Neural progenitor cell (in vitro differentiated cells): ENCODE results near the gene RNF213. TPM values are rescaled to one million over a fixed set of nuclear protein-coding genes. Genes with fewer than 3 reads are reported as not detected.

Experiments
- DNase-seq: peaks from one replicate; pipeline ENCODE4 v3.0.0-alpha.2; 2016; ENCODE audit warnings: low spot score
- H2AFZ ChIP-seq: fragments of 200-600 bp; sonication (generic); replicated peaks from 2 replicates; pipeline ENCODE4 v1.6.1; 2016; ENCODE audit warnings: antibody characterized with exemption
- H3F3A ChIP-seq: fragments of 200-600 bp; sonication (generic); 2 replicates; pipeline ENCODE4 v1.6.1; 2016; ENCODE audit warnings: antibody characterized with exemption, low read depth
- H3K27ac ChIP-seq: fragments of 200-600 bp; sonication (generic); 2 replicates; pipeline ENCODE4 v1.5.1; 2016; ENCODE audit warnings: mild to moderate bottlenecking
- H3K27me3 ChIP-seq: fragments of 200-600 bp; sonication (generic); 2 replicates; pipeline ENCODE4 v1.6.1; 2016; ENCODE audit warnings: mild to moderate bottlenecking, moderate library complexity
- H3K36me3 ChIP-seq: fragments of 200-600 bp; sonication (generic); 2 replicates; pipeline ENCODE4 v1.5.1; 2016
- H3K4me1 ChIP-seq: fragments of 200-600 bp; sonication (generic); 2 replicates; pipeline ENCODE4 v1.6.1; 2016; ENCODE audit warnings: mixed run types
- H3K4me2 ChIP-seq: fragments of 200-600 bp; sonication (generic); 2 replicates; pipeline ENCODE4 v1.6.1; 2016
- H3K4me3 ChIP-seq: fragments of 200-600 bp; sonication (generic); 2 replicates; pipeline ENCODE4 v1.5.1; 2016
- H3K79me2 ChIP-seq: fragments of 200-600 bp; sonication (generic); 2 replicates; pipeline ENCODE4 v1.6.1; 2016; ENCODE audit warnings: low read depth
- H3K9ac ChIP-seq: fragments of 200-600 bp; sonication (generic); 2 replicates; pipeline ENCODE4 v1.6.1; 2016
- H3K9me3 ChIP-seq: fragments of 200-600 bp; sonication (generic); 2 replicates; pipeline ENCODE4 v1.5.1; 2016; ENCODE audit warnings: low read depth
- H4K20me1 ChIP-seq: fragments of 200-600 bp; sonication (generic); 2 replicates; pipeline ENCODE4 v1.6.1; 2016; ENCODE audit warnings: low read depth
- H3K27ac Mint-ChIP-seq: 3 replicates; pipeline ENCODE4 v1.8.0; 2021; ENCODE audit warnings: mixed read lengths
- H3K27me3 Mint-ChIP-seq: 2 replicates; pipeline ENCODE4 v1.8.0; 2022; ENCODE audit warnings: low read depth, mild to moderate bottlenecking, inconsistent platforms, moderate library complexity, mixed read lengths; ENCODE audit not compliant: insufficient read depth
- H3K36me3 Mint-ChIP-seq: 3 replicates; pipeline ENCODE4 v1.8.0; 2021; ENCODE audit warnings: mixed read lengths
- H3K4me1 Mint-ChIP-seq: 3 replicates; pipeline ENCODE4 v1.8.0; 2021; ENCODE audit warnings: mixed read lengths
- H3K4me3 Mint-ChIP-seq: 3 replicates; pipeline ENCODE4 v1.8.0; 2021; ENCODE audit warnings: mild to moderate bottlenecking, moderate library complexity, mixed read lengths
- H3K9me3 Mint-ChIP-seq: 3 replicates; pipeline ENCODE4 v1.8.0; 2020; ENCODE audit warnings: mixed read lengths
- CTCF ChIP-seq: fragments of 200-600 bp; sonication (generic); IDR thresholded peaks from 2 replicates; pipeline ENCODE4 v1.5.1; 2017; ENCODE audit warnings: antibody characterized with exemption, mild to moderate bottlenecking
- EZH2 ChIP-seq: fragments of 200-600 bp; sonication (generic); IDR thresholded peaks from 2 replicates; pipeline ENCODE4 v1.6.1; 2017; ENCODE audit warnings: antibody characterized with exemption, mild to moderate bottlenecking, moderate library complexity
- EZH2phosphoT487 ChIP-seq: fragments of 200-600 bp; sonication (generic); IDR thresholded peaks from 2 replicates; pipeline ENCODE4 v1.6.1; 2017; ENCODE audit warnings: antibody characterized with exemption
- total RNA-seq: library from RNA; depleted of rRNA; stranded (reverse); fragments of >200 nt; gene quantifications from 2 replicates; pipeline ENCODE4 v1.2.3, GENCODE V29; 2015; ENCODE audit warnings: low replicate concordance

Gene RNF213
- total RNA-seq, 1 donor from 2014 or later, result 19.8 TPM

- no peak for TF ChIP-seq EZH2
- no peak for TF ChIP-seq EZH2phosphoT487
- TF ChIP-seq CTCF, result no peak
- H3F3A ChIP-seq, result no peaks in the 10 kb centered on the region
- H3K4me3 ChIP-seq, result no peak overlapping the region
- Mint-ChIP-seq H3K36me3 (peaks cover 48% of the 10 kb centered on the region), H3K27me3 (peaks cover 3% of the 10 kb centered on the region), H3K9me3 (peaks cover 9% of the 10 kb centered on the region), H3K4me1 (no peaks in the 10 kb centered on the region), H3K4me3 (no peak overlapping the region), H3K27ac (no peak overlapping the region)
- no peak overlapping the region for H3K27ac ChIP-seq
- no peaks in the 10 kb centered on the region for H3K36me3 ChIP-seq
- no peak overlapping the region for H3K9ac ChIP-seq
- no peaks in the 10 kb centered on the region for H3K4me1 ChIP-seq
- no peaks in the 10 kb centered on the region for H4K20me1 ChIP-seq
- peaks cover 3% of the 10 kb centered on the region for H3K9me3 ChIP-seq
- no peaks in the 10 kb centered on the region for H3K79me2 ChIP-seq
- H3K4me2 ChIP-seq, result no peak overlapping the region
- H3K27me3 ChIP-seq, result no peaks in the 10 kb centered on the region
- DNase-seq, result no peak
- no peak overlapping the region for H2AFZ ChIP-seq
Observed at GRCh38 chr17:80319999-80320344, 59.3 kb downstream of the RNF213 start.

GRCh38 chr17:80320496-80320895, 59.8 kb downstream of the RNF213 start:
- Mint-ChIP-seq H3K4me3 (no peak overlapping the region), H3K27ac (no peak overlapping the region), H3K9me3 (peaks cover 9% of the 10 kb centered on the region), H3K36me3 (peaks cover 50% of the 10 kb centered on the region), H3K27me3 (peaks cover 3% of the 10 kb centered on the region), H3K4me1 (no peaks in the 10 kb centered on the region)
- H3K79me2 ChIP-seq, result no peaks in the 10 kb centered on the region
- H3K27me3 ChIP-seq, result no peaks in the 10 kb centered on the region
- H3K4me3 ChIP-seq, result no peak overlapping the region
- no peaks in the 10 kb centered on the region for H3K4me1 ChIP-seq
- DNase-seq, result no peak
- no peak overlapping the region for H2AFZ ChIP-seq
- no peaks in the 10 kb centered on the region for H3K36me3 ChIP-seq
- H3K9me3 ChIP-seq, result peaks cover 3% of the 10 kb centered on the region
- H3K4me2 ChIP-seq, result no peak overlapping the region
- no peak overlapping the region for H3K27ac ChIP-seq
- H3F3A ChIP-seq, result no peaks in the 10 kb centered on the region
- H3K9ac ChIP-seq, result no peak overlapping the region
- no peak for TF ChIP-seq EZH2
- TF ChIP-seq CTCF, result no peak
- TF ChIP-seq EZH2phosphoT487, result no peak
- no peaks in the 10 kb centered on the region for H4K20me1 ChIP-seq

- Mint-ChIP-seq H3K27me3 (no peaks in the 10 kb centered on the region), H3K27ac (no peak overlapping the region), H3K9me3 (peaks cover 8% of the 10 kb centered on the region), H3K36me3 (peaks cover 44% of the 10 kb centered on the region), H3K4me1 (no peaks in the 10 kb centered on the region), H3K4me3 (no peak overlapping the region)
- Histone ChIP-seq H3K36me3 (no peaks in the 10 kb centered on the region), H4K20me1 (no peaks in the 10 kb centered on the region), H3K27ac (no peak overlapping the region), H3K9me3 (peaks cover 3% of the 10 kb centered on the region), H3K27me3 (no peaks in the 10 kb centered on the region), H3K9ac (no peak overlapping the region), H3K4me1 (no peaks in the 10 kb centered on the region), H3K4me2 (no peak overlapping the region), H2AFZ (no peak overlapping the region), H3K79me2 (no peaks in the 10 kb centered on the region), H3F3A (no peaks in the 10 kb centered on the region), H3K4me3 (no peak overlapping the region)
- no peak for TF ChIP-seq CTCF
- no peak for TF ChIP-seq EZH2phosphoT487
- no peak for TF ChIP-seq EZH2
- no peak for DNase-seq
Observed at GRCh38 chr17:80322864-80323263, 62.2 kb downstream of the RNF213 start.

- Histone ChIP-seq H2AFZ (no peak overlapping the region), H3K36me3 (no peaks in the 10 kb centered on the region), H3K9ac (no peak overlapping the region), H3K4me3 (no peak overlapping the region), H3K4me1 (no peaks in the 10 kb centered on the region), H4K20me1 (no peaks in the 10 kb centered on the region), H3K79me2 (no peaks in the 10 kb centered on the region), H3K27ac (no peak overlapping the region), H3K4me2 (no peak overlapping the region), H3K27me3 (no peaks in the 10 kb centered on the region), H3K9me3 (peaks cover 3% of the 10 kb centered on the region), H3F3A (no peaks in the 10 kb centered on the region)
- Mint-ChIP-seq H3K27me3 (peaks cover 2% of the 10 kb centered on the region), H3K4me1 (no peaks in the 10 kb centered on the region), H3K36me3 (peaks cover 48% of the 10 kb centered on the region), H3K27ac (no peak overlapping the region), H3K4me3 (no peak overlapping the region), H3K9me3 (peaks cover 8% of the 10 kb centered on the region)
- TF ChIP-seq EZH2 (no peak), CTCF (no peak), EZH2phosphoT487 (no peak)
- no peak for DNase-seq
Observed at GRCh38 chr17:80323982-80324381, 63.3 kb downstream of the RNF213 start.
